Activated CD4-positive, alpha-beta T cell treated with anti-CD3 and anti-CD28 coated beads, Interleukin-2, amount 10 ng/mL, durations not matched to agents 24 days and 14 days (primary cell): Measurements from ENCODE around the gene SLC16A6. TPM values are rescaled to one million over a fixed set of nuclear protein-coding genes. Genes with fewer than 3 reads are reported as not detected.
A peak's percentile ranks its signal among the peaks of the same experiment; 100 is the strongest.
"Not testable (repeated sequence)": the region's sequence is repeated elsewhere in the genome, so short reads cannot be mapped to it uniquely, and the experiment has no call there.

ENCODE experiments used
- DNase-seq: peaks from one replicate; pipeline ENCODE4 v3.0.0; 2022
- H3K27ac Mint-ChIP-seq: one replicate; pipeline ENCODE4 v1.8.0; 2022; ENCODE audit warnings: mild to moderate bottlenecking, mixed read lengths
- H3K27me3 Mint-ChIP-seq: one replicate; pipeline ENCODE4 v1.8.0; 2022; ENCODE audit warnings: mixed read lengths
- H3K36me3 Mint-ChIP-seq: one replicate; pipeline ENCODE4 v1.8.0; 2022; ENCODE audit warnings: low read depth, mild to moderate bottlenecking, mixed read lengths
- H3K4me1 Mint-ChIP-seq: one replicate; pipeline ENCODE4 v1.8.0; 2021; ENCODE audit warnings: mixed read lengths
- H3K4me3 Mint-ChIP-seq: one replicate; pipeline ENCODE4 v1.8.0; 2022; ENCODE audit warnings: mild to moderate bottlenecking, moderate library complexity, mixed read lengths
- H3K9me3 Mint-ChIP-seq: one replicate; pipeline ENCODE4 v1.8.0; 2021; ENCODE audit warnings: mixed read lengths
- intact Hi-C: fragments of 100-400 bp; cut with micrococcal nuclease; formaldehyde crosslinking; loops from one replicate; pipeline ENCODE4 v1.15.1; 2023
- total RNA-seq: library from RNA; stranded (reverse); gene quantifications from 2 replicates; pipeline ENCODE4 v1.2.3, GENCODE V29; 2022

Gene SLC16A6
- total RNA-seq, 1 donor from 2014 or later, result 2.7 TPM

- peaks cover 37% of the 10 kb centered on the region for H3K4me1 Mint-ChIP-seq
- H3K4me3 Mint-ChIP-seq, result peak overlapping the region; percentile 86
- no peaks in the 10 kb centered on the region for H3K9me3 Mint-ChIP-seq
- intact Hi-C loops, result loop anchor here (1.0 to 5.0 kb wide), 2 partner anchors 211 to 266 kb away; partner anchors contain the start of genes KPNA2 and PRKAR1A
- no peak for DNase-seq
- H3K36me3 Mint-ChIP-seq, result peaks cover 18% of the 10 kb centered on the region
- peak overlapping the region; percentile 93 for H3K27ac Mint-ChIP-seq
- no peaks in the 10 kb centered on the region for H3K27me3 Mint-ChIP-seq
These were observed 44.5 kb downstream of the SLC16A6 start for GRCh38 chr17:68246271-68247028.

- no peak for DNase-seq
- Mint-ChIP-seq H3K27ac (peak overlapping the region; percentile 98), H3K36me3 (peaks cover 7% of the 10 kb centered on the region), H3K4me1 (peaks cover 52% of the 10 kb centered on the region), H3K4me3 (peak overlapping the region; percentile 82), H3K27me3 (no peaks in the 10 kb centered on the region), H3K9me3 (no peaks in the 10 kb centered on the region)
- intact Hi-C loops, result loop anchor here (2.0 kb wide), 3 partner anchors 35 to 59 kb away; partner anchors contain the start of genes ARSG and SLC16A6
These were observed 51.1 kb downstream of the SLC16A6 start for GRCh38 chr17:68239632-68240366.

- H3K4me1 Mint-ChIP-seq, result peaks cover 54% of the 10 kb centered on the region
- H3K36me3 Mint-ChIP-seq, result peaks cover 4% of the 10 kb centered on the region
- intact Hi-C loops, result loop anchor here (1.0 to 2.0 kb wide), 4 partner anchors 9 to 58 kb away; partner anchors contain the start of genes AMZ2, ARSG and SLC16A6
- peak overlapping the region; percentile 98 for H3K27ac Mint-ChIP-seq
- no peaks in the 10 kb centered on the region for H3K27me3 Mint-ChIP-seq
- peak overlapping the region; percentile 82 for H3K4me3 Mint-ChIP-seq
- no peaks in the 10 kb centered on the region for H3K9me3 Mint-ChIP-seq
- peak; percentile 81 for DNase-seq
These were observed 52.1 kb downstream of the SLC16A6 start for GRCh38 chr17:68238871-68239253.

- no peaks in the 10 kb centered on the region for H3K27me3 Mint-ChIP-seq
- H3K4me1 Mint-ChIP-seq, result peaks cover 52% of the 10 kb centered on the region
- peak overlapping the region; percentile 98 for H3K27ac Mint-ChIP-seq
- H3K9me3 Mint-ChIP-seq, result no peaks in the 10 kb centered on the region
- H3K36me3 Mint-ChIP-seq, result peaks cover 4% of the 10 kb centered on the region
- peak overlapping the region; percentile 82 for H3K4me3 Mint-ChIP-seq
- DNase-seq, result peak; percentile 85
- intact Hi-C loops, result loop anchor here (1.0 to 2.0 kb wide), 4 partner anchors 10 to 58 kb away; partner anchors contain the start of genes AMZ2, ARSG and SLC16A6
These were observed 52.6 kb downstream of the SLC16A6 start for GRCh38 chr17:68238164-68238870.

DNA sequence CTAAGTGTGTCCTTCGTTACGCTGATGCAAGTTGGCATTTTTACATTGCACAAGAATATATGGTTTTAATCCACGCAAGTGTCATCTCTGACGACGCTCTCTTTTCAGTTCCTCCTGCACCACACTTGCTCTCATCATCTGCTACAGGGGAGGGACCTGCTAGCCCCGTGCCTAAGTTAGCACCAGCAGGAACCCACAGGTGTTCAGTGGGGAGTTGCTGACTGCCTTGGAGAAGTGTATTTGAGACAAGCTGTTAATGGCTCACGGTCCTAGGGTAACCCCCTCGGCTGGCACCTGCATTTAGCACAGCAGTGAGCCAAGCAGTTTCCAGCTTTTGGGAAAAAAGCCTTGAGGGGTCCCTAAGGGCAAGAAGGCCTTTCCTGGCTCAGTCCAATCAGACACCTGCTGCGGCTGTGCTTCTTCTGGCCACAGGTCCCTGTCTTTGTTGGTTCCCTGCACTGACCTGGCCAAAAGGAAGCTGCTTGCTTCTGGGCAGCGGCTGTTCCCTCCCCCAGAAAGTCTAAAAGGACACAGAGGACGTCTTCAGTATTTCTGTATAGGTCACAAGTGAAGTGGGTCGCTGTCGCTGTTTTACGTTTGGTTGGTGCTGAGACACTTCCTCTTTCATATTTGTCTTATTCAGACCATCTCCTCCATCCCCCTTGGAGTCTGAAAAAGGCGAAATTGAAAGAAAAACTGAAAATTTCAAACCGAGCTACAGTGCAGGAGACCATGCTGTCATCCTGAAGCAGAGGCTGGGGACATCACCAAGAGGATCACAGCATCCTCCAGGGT lies 53.4 kb downstream of the SLC16A6 start:
- peak overlapping the region; percentile 82 for H3K4me3 Mint-ChIP-seq
- peaks cover 55% of the 10 kb centered on the region for H3K4me1 Mint-ChIP-seq
- H3K27ac Mint-ChIP-seq, result peak overlapping the region; percentile 98
- intact Hi-C loops, result loop anchor here (1.0 to 2.0 kb wide), 4 partner anchors 11 to 57 kb away; partner anchors contain the start of genes AMZ2, ARSG and SLC16A6
- not testable (repeated sequence) for H3K36me3 Mint-ChIP-seq, H3K9me3 Mint-ChIP-seq, H3K27me3 Mint-ChIP-seq
- DNase-seq, result peak; percentile 87

GRCh38 chr17:68235336-68235791 lies 55.6 kb downstream of the SLC16A6 start:
- intact Hi-C loops, DNase-seq, H3K27me3 Mint-ChIP-seq, H3K36me3 Mint-ChIP-seq, H3K4me3 Mint-ChIP-seq, H3K9me3 Mint-ChIP-seq: not testable (repeated sequence)
- Mint-ChIP-seq H3K4me1 (peaks cover 49% of the 10 kb centered on the region), H3K27ac (peak overlapping the region; percentile 76)

DNA sequence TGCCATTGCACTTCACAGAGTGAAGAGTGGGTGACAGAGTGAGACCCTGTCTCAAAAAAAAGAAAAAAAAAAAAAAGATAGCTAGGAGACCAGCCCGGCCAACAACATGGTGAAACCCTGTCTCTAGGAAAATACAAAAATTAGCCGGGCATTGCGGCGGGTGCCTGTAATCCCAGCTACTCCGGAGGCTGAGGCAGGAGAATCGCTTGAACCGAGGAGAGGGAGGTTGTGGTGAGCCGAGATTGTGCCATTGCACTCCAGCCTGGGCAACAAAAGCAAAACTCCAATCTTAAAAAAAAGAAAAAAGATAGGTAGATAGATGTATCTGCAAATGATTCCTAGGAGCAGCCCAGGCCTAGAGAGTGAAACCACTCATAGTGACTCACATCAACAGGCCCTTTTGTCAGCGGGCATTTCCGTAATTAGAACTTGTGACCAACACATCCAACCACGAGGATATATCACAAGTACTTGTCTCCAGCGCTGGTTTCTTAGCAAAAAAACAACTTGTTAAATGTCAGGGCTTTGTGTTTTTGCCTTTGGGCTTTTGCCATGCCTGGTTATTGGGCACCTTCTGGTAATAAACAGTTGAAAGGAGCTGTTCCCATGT lies 56.1 kb downstream of the SLC16A6 start:
- Mint-ChIP-seq H3K4me1 (peaks cover 44% of the 10 kb centered on the region), H3K27ac (peak overlapping the region; percentile 76)
- intact Hi-C loops, H3K36me3 Mint-ChIP-seq, H3K27me3 Mint-ChIP-seq, H3K9me3 Mint-ChIP-seq, H3K4me3 Mint-ChIP-seq: not testable (repeated sequence)
- peak; percentile 76 for DNase-seq

DNA sequence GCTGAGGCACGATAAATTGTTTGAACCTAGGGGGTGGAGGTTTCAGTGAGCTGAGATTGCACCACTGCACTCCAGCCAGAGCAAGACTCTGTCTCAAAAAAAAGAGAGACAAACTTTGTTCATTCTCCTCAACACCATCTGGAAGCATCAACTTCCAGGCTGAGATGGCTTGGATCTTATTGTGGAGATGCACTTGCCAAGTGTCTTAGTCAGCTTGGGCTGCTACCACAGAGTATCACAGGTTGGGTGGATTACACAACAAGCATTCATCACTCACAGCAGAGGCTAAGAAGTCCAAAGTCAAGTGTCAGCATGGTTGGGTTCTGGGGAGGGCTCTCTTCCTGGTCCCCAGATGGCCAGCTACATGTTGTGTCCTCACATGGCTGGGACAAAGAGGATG lies 58.2 kb downstream of the SLC16A6 start:
- H3K27ac Mint-ChIP-seq, H3K27me3 Mint-ChIP-seq, DNase-seq, H3K9me3 Mint-ChIP-seq, H3K36me3 Mint-ChIP-seq, intact Hi-C loops, H3K4me3 Mint-ChIP-seq: not testable (repeated sequence)
- H3K4me1 Mint-ChIP-seq, result peaks cover 40% of the 10 kb centered on the region

- DNase-seq, result no peak
- peaks cover 34% of the 10 kb centered on the region for H3K4me1 Mint-ChIP-seq
- H3K27me3 Mint-ChIP-seq, result no peaks in the 10 kb centered on the region
- peaks cover 9% of the 10 kb centered on the region for H3K36me3 Mint-ChIP-seq
- H3K27ac Mint-ChIP-seq, result no peak overlapping the region
- H3K4me3 Mint-ChIP-seq, result no peak overlapping the region
- intact Hi-C loops, result no loop called here
- no peaks in the 10 kb centered on the region for H3K9me3 Mint-ChIP-seq
These were observed 59.4 kb downstream of the SLC16A6 start for GRCh38 chr17:68231541-68231940.

- H3K4me3 Mint-ChIP-seq, result not testable (repeated sequence)
These were observed 59.8 kb downstream of the SLC16A6 start for GRCh38 chr17:68231131-68231530.

DNA sequence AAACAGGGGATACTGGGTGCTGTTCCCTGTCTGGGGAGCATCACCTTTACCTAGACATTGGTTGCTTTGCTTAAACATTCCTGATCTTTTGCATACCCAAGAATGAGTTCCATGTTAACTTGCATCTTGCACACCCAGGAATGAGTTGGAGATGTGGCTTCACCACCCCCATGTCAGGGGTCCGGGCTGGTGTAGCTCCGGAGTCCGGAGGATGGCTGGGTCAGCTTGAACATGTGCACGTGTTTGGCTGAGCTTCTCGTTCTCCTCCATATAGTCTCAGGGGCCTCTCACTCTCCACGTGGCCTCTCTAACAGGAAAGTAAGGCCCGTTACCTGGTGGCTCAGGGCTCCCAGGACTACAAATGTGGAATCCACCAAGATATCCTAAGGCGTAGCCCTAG lies 61.3 kb downstream of the SLC16A6 start:
- no peak for DNase-seq
- Mint-ChIP-seq H3K36me3 (peaks cover 15% of the 10 kb centered on the region), H3K9me3 (no peaks in the 10 kb centered on the region), H3K4me1 (peaks cover 24% of the 10 kb centered on the region), H3K4me3 (no peak overlapping the region), H3K27me3 (no peaks in the 10 kb centered on the region), H3K27ac (no peak overlapping the region)
- intact Hi-C loops, result no loop called here

More at GRCh38 chr17:68231131-68231530, 59.8 kb downstream of the SLC16A6 start:
- H3K27me3 Mint-ChIP-seq, H3K9me3 Mint-ChIP-seq, DNase-seq, H3K27ac Mint-ChIP-seq, intact Hi-C loops: not testable (repeated sequence)
- Mint-ChIP-seq H3K4me1 (peaks cover 34% of the 10 kb centered on the region), H3K36me3 (peaks cover 12% of the 10 kb centered on the region)

- Mint-ChIP-seq H3K27ac (no peak overlapping the region), H3K9me3 (no peaks in the 10 kb centered on the region), H3K27me3 (no peaks in the 10 kb centered on the region), H3K4me3 (no peak overlapping the region), H3K36me3 (peaks cover 16% of the 10 kb centered on the region), H3K4me1 (peaks cover 22% of the 10 kb centered on the region)
- intact Hi-C loops, result no loop called here
- no peak for DNase-seq
These were observed 61.9 kb downstream of the SLC16A6 start for GRCh38 chr17:68228817-68229570.
